Stimulated activated CD4-positive, alpha-beta T cell treated with anti-CD3 and anti-CD28 coated beads, TNF-alpha, amount 100 ng/mL, for 1 hour (primary cell): Measurements from ENCODE around the gene NCSTN.

Source experiments
- DNase-seq, 3 donors: peaks; one replicate each; pipeline ENCODE4 v3.0.0-alpha.2; 2020; ENCODE audit warnings: low read depth in 3 of 3, low spot score in 1 of 3

NCSTN gene

GRCh38 chr1:160404094-160404493 lies 60.9 kb downstream of the NCSTN start:
- DNase-seq: no peak

- no peak for DNase-seq
These were observed 62.2 kb downstream of the NCSTN start for GRCh38 chr1:160405331-160405877.

- no peak for DNase-seq
These were observed 63.2 kb downstream of the NCSTN start for GRCh38 chr1:160406131-160406968.

GRCh38 chr1:160407839-160408801 lies 64.9 kb downstream of the NCSTN start:
- DNase-seq: no peak
